ENCODE data around the gene GNA12.

- no peak for TF ChIP-seq POLR2AphosphoS5 (IDR thresholded peaks at IDR 0.05; ENCODE audit: borderline replicate concordance, low read depth, low read length)
- TF ChIP-seq EZH2 (IDR thresholded peaks at IDR 0.05): no peak
These were observed 143.8 kb downstream of the GNA12 start for GRCh38 chr7:2700141-2700850.

Data from SK-N-MC (cell line).